Measurements from ENCODE around the gene DGKQ. TPM values are rescaled to one million over a fixed set of nuclear protein-coding genes. Genes with fewer than 3 reads are reported as not detected.

DGKQ gene, protein sequence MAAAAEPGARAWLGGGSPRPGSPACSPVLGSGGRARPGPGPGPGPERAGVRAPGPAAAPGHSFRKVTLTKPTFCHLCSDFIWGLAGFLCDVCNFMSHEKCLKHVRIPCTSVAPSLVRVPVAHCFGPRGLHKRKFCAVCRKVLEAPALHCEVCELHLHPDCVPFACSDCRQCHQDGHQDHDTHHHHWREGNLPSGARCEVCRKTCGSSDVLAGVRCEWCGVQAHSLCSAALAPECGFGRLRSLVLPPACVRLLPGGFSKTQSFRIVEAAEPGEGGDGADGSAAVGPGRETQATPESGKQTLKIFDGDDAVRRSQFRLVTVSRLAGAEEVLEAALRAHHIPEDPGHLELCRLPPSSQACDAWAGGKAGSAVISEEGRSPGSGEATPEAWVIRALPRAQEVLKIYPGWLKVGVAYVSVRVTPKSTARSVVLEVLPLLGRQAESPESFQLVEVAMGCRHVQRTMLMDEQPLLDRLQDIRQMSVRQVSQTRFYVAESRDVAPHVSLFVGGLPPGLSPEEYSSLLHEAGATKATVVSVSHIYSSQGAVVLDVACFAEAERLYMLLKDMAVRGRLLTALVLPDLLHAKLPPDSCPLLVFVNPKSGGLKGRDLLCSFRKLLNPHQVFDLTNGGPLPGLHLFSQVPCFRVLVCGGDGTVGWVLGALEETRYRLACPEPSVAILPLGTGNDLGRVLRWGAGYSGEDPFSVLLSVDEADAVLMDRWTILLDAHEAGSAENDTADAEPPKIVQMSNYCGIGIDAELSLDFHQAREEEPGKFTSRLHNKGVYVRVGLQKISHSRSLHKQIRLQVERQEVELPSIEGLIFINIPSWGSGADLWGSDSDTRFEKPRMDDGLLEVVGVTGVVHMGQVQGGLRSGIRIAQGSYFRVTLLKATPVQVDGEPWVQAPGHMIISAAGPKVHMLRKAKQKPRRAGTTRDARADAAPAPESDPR
- polyA plus RNA-seq (2013, experiment 1 of 2; ENCODE audit: insufficient read length) = 11.0 TPM
- 9.8 TPM for polyA plus RNA-seq (2013, experiment 2 of 2; ENCODE audit: insufficient read length)

DNA sequence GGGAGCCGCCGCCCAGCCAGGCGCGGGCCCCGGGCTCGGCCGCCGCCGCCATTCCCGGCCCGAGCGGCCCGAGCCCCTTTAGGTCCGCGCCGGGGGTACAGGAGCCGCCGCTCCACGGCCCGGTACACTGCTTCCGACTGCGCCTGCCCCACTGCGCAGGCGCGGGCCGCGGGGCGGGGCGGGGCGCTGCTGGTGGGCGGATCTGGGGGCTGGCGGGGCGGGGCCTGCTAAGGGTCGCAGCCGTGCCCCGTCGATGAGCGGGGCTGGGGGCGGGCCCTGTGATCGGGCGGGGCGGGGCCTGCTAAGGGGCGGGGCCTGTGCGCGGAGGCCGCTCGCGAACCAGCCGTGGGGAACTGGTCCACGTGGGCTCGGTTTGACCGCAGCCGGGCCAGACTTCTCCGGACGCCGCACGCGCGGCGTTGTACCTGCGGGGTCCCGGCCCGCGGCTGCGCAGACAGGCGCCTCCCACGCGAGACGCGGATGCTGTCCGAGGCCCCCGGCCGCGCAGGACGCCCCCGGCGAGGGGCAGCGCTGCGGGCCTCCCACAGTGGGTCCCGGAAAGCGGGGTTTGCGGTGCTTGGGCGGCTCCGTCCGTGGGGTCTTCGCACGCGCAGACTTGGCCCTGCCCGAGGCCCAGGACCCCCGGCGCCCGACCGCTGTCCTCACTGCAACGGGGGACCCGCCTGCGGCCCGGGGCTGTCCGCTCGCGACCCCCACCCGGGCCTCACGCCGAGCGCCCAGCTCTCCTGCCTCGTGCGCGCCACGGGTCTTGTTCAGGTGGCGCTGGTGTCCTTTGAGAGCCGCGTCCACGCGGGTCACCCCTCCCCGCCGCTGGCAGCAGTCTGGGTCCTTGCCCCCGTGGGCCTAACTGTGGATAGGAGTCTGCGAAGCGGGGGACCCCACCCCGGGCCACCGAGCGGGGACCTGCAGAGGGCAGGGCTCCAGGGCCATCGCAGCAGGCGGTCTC is at the start of gene DGKQ:
Gene DGKQ (minus strand): TSS at position 139 of the 967 bp plus-strand sequence. CDS start 87 bp downstream, at position 52.
- DNase-seq = peak; percentile 84

DNA sequence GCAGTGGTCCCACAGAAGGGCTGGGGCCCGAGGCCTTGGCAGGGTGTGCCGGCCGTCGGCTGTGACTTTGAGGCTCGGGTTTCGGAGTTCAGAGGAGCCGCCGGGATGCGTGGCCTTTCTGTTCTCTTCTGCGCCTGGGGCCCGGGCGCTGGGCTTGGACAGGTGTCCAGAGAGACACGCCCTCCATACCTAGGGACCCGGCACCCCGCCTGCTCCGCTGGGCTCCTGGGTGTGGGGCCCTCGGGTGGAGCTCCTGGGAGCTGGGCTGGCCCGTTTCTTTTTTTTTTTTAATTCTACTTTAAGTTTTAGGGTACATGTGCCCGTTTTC is 49.3 kb upstream of the DGKQ start:
- DNase-seq = no peak

DNA sequence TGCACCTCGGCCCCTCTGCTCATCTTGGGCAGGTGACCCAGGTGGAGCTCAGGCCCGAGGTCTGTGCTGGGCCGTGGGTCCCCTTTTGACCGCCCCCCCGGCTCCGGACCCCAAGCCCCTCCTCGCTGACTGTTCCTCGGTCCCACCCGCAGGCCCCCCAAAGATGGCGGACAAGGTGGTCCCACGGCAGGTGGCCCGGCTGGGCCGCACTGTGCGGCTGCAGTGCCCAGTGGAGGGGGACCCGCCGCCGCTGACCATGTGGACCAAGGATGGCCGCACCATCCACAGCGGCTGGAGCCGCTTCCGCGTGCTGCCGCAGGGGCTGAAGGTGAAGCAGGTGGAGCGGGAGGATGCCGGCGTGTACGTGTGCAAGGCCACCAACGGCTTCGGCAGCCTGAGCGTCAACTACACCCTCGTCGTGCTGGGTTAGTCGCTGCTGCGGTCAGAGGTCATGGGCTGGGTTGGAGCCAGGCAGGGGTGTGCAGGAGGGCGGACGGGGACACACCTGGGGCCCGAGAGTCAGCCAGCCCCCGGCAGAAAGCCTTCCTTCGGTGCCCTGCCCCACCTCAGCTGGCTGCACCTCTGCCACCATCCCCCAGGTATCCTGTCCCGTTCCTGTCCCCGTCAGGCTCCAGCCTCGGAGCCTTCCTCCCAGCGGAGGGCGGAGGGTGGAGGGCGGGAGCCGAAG is 48.8 kb upstream of the DGKQ start:
- DNase-seq = no peak

DNA sequence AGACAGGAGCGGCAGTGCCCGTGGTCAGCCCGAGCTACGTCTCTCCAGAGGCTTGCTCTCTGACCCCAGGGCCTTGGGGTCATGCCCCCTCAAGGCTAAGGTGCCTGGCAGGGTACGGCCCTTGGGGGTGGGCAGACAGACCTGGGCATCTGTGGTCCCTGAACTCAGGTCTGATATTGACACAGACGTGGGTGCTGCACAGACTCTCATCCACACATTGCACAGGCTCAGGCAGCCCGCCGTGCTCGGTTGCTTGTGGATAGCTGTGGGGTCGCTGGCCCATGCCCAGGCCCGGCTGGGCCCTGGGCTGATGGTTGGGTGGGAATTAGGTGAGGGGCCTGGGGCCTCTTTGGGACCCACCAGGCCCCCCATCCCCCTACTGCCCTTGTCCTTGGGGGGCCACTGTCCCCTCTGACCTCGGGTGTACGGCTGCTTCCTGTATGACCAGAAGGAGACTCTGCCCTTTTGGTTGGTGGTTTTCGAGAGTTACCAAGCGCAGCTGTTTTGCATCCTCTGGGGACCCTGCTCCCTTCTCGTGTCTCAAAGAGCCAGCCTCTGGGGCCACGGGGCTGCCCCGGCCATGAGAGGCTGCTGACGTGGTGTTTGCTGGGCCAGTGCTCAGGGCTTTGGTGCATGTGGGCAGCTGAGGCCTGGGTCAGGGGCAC is 48.1 kb upstream of the DGKQ start:
- DNase-seq = no peak

DNA sequence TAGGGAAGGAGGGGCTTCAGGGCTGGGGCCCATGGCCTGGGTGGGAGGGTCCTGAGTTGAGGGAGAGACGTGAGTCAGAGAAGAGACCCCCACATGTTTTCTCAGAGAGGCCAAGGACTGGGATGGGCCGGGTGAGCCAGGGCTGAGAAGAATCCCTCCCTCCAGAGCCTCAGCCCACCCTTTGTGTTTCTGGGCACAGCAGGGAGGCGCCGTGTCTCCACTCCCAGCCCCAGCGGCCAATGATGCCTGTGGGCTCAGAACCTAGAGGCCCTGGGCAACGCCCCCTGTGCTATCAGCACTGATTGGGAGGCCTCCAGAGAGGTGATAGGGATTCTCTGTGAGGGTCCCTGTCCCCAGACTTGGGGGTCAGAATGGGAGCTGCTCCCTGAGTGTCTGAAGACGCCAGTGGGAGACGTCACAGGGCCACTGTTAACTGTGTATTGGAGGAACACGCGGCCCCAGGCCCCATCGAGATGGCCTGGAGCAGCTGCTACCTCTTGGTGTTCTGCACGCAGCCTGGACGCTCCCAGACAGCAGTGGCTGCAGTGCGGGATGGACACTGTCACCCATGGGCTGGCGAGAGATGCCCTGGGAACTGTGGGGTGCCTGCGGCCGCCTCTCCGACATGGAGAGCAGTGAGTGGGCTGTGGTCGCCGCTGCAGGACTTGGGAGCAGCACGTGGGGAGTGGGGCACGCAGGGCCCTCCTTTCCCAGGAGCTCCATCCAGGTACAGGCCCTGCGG is 46.5 kb upstream of the DGKQ start:
- DNase-seq = no peak

DNA sequence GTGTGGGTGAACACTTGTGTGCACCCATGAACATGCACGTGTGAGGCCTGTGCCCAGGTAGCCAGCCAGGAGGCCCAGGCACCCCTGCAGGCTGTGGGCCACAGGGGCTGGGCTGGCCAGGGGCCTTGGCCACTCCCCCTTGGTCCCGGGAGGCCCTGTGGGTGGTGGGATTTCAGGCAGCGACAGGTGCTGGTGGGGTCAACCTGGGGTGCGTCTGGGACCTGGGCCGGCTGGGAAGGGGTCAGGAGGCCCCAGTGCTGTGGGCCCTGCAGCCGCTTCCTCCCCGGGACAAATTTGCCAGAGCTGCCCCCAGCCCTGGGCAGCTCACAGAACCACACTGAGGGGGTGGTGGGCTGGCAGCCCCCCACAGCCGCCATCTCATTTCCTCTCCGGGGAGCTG is 46.0 kb upstream of the DGKQ start:
- no peak for DNase-seq

DNA sequence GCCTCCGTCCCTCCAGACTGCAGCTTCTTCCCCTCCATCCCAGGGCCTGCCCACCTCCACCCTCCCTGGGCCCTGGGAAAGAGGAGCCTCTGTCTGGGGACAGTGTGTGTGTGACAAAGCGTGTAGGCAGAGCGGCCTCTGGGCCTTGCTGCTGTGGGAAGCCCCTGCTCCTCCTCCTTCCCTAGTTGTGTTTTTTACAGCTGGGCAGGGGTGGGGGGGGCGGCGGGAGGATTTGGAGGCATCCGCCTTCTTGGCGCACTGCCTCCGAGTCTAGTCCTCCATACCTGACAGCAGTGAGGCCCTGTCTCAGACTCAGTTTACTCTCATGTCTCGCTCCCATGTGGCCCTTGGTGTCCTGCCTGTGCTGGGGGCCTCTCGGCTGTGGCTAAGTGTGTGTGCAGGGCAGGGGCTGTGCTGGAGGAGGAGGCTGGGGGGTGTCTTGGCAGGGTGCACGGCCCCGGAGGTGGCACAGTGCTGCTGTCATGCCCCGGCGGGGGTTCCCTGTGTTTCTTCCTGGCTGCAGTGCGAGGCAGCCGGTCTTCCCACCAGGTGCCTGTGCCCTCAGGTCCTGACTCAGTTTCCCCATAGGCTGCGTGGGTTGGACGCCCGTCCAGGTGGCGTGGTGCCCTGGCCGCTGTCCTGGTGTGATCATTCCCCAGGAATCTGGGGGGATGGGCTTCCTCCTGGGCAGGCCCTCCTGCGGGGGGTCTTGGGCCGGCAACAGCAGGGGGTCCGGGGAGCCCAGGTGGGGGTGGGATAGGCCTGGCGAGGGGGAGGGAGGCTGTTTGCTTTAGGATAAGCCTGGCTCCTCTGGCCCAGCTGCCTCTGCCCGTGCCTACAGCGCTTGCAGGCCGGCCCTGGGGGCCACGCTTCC is 45.0 kb upstream of the DGKQ start:
- no peak for DNase-seq

DNA sequence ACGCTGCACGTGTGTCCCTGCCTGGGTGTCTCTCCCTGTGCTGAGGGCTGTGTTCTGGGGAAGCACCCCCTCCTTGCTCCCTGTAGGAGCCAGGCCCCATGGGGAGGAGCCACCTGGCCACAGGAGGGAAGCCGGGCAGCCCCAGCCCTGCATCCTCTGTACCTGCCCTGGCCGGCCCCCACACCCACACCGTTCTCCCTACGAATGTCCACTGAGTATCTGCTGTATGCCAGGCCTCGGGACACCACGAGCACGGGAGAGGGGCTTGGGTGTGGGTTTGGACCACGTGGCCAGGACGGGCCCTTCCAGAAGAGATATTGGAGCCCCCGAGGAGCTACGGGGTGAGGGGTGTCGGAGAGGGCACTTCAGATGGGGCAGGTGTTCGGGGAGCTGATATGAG is 44.3 kb upstream of the DGKQ start:
- DNase-seq = no peak

DNA sequence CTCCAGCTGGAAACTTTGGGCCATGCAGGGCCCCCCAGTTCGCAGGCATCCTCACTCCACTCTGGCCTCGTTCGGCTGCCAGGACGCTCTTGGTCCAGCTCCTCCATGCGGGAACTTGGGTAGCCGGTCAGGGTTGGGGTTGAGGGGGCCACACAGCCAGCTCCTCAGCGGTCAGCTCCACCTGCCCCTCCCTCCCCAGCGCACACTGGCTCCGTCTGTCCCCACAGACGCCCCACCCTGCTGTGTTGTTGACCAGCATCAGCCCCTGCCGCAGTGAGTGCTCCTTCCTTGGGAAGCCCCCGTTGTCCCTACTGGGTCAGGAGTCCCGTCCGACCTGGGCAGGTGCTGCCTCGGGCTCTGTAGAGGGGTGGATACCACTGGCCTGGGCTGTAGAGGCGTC is 43.8 kb upstream of the DGKQ start:
- no peak for DNase-seq

DNA sequence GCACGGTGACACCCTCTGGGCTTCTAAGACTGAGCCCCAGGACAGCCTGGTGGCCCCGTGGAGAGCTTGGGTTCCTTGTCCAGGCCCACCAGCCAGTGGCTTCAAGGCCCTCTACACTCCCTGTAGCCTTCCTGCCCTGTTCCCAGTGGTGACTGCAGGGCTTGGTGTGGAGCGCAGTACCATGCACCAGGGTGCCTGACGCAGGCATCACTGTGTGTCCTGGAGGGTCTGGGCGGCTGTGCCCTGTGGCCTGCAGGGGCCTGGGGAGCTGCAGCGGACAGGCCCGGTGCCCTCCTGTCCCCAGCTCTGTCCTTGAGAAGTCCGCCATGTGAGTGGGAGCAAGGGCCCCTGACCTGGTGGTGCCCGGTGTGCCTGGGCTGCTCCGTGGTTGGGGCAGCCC is 42.4 kb upstream of the DGKQ start:
- no peak for DNase-seq

DNA sequence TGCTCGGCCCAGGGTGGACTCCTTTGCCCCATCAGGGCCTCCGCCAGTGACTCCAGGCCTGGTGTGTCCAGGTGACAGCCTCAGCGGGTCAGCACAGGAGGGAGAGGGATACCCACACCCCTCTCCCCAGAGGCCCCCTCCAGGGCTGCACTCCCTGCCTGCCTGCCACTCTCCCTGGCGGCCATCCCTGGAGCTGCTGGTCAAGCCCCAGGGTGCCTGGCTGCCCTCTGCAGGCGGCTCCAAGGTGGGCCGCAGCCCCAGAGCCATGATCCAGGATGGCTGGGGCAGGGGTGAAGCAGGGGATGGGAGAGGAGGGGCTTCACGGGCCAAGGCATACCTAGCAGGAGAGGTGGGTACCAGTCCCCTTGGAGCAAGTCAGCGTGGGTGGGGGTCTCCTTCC is 41.8 kb upstream of the DGKQ start:
- DNase-seq = no peak

DNA sequence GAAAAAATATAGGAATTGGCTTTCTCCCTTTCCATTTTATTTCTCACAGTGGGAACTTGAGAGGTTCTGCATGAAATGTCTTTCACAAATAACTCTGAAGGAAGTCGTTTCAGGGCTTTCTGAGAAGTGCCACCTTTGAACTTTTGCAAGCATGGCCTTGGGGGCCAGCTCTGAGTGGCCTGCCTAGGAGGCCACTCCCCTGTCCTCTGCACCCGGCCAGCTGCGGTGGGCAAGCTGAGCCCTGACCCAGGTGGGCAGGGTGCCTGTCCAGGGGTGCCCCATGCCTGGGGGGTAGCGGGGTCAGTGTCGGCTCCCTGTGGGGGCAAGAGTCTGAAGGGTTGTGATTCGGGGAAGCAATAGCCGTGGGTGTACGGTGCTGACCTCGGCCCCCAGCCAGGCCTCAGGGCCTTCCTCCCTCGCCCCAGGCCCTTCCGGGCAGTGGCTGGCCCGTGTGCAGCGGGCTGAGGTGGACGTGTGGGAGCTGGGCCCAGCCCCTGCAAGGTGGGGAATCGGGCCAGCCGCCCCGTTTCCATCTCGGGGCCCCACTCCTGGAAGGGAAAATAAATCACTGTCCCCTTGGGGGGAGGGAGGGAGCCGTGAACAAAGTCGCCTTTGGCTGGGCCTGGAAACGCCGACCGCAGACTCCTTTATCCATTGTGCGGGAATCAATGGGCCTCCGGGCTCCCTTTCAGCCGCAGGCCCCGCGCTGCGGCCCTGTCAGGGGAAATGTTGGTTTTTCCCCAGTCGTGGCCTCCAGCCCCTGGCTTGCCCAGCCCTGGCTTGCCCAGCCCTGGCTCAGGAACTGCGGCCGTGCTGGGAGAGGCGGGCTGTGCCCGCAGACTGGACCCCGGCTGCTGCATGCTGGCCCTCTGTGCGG is 41.2 kb upstream of the DGKQ start:
- DNase-seq = no peak

DNA sequence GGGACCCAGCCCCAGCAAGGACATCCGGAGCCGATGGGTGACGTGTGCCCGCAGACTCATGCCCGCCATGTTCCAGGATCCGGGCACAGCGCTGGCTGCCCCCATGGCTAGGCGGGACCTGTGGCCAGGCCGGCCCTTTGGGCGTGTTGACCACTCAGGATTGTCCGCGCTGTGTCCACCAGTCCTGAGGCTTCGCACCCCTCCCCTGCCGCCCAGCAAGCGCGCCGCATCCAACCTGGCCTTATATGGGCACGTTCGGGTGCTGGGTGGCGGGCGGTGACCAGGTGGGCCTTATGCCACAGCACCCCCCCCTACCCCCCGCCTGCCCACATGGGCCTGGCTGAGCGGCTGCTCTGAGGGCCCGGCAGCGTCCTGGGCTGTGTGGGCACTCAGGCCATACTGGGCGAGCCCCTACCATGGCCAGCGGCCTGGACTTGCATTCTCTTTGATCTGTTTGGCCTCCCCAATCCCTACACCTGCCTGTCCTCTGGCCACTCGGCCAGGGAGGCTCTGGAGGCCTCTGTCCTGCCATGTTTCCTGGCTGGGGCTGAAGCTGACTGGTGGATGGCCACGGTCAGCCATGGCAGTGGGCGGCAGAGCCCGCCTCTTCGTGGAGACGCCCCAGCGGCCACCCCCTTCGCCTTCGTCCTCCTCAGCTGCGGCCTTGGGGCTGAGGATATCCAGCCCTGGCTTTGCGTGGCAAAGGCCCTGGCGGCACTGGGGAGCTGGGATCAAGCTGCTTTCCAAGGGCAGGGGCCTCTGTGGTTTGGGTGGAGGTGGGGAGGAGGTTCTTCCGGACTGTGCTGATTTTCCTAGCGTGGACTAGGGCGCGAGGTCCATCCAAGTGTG is 40.1 kb upstream of the DGKQ start:
- no peak for DNase-seq

DNA sequence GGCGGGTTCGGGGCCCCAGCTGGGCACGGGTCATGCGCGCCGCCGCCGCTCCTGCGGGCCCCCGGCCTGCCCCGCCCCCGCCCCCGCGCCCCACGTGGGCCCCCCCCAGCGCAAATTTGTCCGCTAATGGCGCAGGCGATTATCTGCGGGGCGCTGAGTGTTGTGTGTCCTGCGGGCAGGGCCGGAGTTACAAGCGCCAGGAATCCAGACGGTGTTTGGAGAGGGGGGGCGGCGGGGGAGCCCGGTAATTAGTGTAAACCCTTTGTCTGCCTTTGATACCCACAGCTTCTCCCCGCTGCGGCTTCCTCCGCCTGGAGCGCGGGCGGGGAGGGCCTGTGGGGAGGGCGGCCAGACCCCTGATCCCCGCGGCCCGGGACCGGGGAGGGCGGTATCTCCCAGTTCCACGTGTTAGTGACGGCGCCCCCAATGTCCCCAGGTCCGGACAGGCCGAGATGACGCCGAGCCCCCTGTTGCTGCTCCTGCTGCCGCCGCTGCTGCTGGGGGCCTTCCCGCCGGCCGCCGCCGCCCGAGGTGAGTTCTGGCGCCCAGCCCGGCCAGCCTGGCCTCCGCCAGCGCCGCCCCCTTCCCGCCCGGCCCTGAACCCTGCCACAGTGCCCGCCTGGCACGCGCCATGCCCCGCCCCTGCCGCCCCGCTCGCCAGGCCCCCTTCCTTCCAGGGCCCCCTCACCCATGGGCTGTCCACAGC is 38.8 kb upstream of the DGKQ start:
- peak; percentile 35 for DNase-seq

DNA sequence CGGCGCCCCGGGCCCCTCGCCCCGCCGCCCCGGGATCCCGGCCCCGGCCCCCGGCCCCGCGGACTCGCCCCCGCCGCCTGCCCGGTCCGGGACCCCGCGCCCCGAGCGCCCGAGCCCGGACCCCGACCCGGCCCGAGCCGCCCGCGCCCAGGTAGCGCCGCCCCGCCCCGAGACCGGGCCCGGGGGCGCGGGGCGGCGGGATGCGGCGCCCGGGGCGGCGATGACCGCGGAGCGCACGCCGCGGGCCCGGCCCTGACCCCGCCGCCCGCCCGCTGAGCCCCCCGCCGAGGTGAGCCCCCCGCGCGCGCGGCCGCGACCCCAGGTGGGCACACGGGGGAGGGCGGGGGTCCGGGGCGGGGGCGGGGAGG is 38.3 kb upstream of the DGKQ start:
- no peak for DNase-seq

DNA sequence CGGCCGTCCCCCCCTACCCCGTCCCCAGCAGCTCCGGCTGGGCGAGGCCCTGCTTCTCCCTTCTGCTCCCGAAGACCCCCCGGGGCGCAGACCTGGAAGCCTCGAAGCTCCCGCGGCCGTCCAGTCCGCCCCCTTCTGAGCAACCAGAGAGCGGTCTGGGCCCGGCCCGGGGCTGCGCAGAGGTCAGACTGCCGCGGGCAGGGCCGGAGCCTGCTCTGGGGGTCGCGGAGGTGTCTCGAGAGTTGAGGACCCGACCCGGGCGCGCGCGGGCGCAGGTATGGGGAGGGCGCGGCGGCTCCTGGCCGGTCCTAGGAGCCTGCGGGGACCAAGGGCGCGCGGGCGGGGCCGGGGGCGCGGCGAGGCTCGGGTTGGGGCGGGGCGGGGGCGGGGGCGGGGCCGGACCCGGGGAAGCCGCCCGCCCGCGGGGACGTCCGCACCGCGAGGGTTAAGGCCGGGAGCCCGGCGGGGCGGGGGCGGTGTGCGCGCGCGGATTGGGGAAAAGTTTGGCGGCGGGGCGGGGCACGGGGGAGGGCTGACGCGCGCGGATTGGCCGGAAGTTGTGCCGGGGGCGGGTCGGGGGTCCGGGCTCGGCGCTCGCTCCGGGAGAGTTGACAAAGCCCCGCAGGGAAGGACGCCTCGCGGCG is 37.8 kb upstream of the DGKQ start, which contains the start of gene FGFRL1:
Gene FGFRL1 (plus strand): TSS at position 605 of the 644 bp plus-strand sequence. CDS start 860 bp downstream, outside the sequence.
- peak; percentile 91 for DNase-seq
